Epidermal melanocyte (primary cell): Measurements from ENCODE around the gene RNASE4.
"Not testable (repeated sequence)": the region's sequence is repeated elsewhere in the genome, so short reads cannot be mapped to it uniquely, and the experiment has no call there.

Source experiments
- DNase-seq: peaks from one replicate; pipeline ENCODE4 v3.0.0; 2011; ENCODE audit warnings: low spot score; ENCODE audit not compliant: insufficient read length

The RNASE4 gene

GRCh38 chr14:20683891-20684661 lies at the start of gene RNASE4:
Gene RNASE4, plus strand, starts transcription at chr14:20684560. Its CDS starts 14,812 bp downstream, at chr14:20699372.
- no peak for DNase-seq

GRCh38 chr14:20641591-20641990 lies 42.8 kb upstream of the RNASE4 start, which contains the start of gene OR6S1:
Gene OR6S1, minus strand, starts transcription at chr14:20641691. Its CDS starts 0 bp downstream, at chr14:20641691.
- no peak for DNase-seq

GRCh38 chr14:20642182-20642581 lies 42.2 kb upstream of the RNASE4 start:
- DNase-seq: no peak

- not testable (repeated sequence) for DNase-seq
These were observed 41.6 kb upstream of the RNASE4 start for GRCh38 chr14:20642755-20643154.

GRCh38 chr14:20644520-20644919 lies 39.8 kb upstream of the RNASE4 start:
- DNase-seq: no peak

GRCh38 chr14:20645481-20645880 lies 38.9 kb upstream of the RNASE4 start:
- DNase-seq: no peak

GRCh38 chr14:20652996-20653975 lies 31.1 kb upstream of the RNASE4 start:
- no peak for DNase-seq

- DNase-seq: no peak
These were observed 28.5 kb upstream of the RNASE4 start for GRCh38 chr14:20655851-20656250.

GRCh38 chr14:20656274-20656673 lies 28.1 kb upstream of the RNASE4 start:
- no peak for DNase-seq

- no peak for DNase-seq
These were observed 26.8 kb upstream of the RNASE4 start for GRCh38 chr14:20657216-20658211.

GRCh38 chr14:20658246-20658645 lies 26.1 kb upstream of the RNASE4 start:
- DNase-seq: no peak

GRCh38 chr14:20659336-20659735 lies 25.0 kb upstream of the RNASE4 start:
- no peak for DNase-seq

GRCh38 chr14:20659813-20660395 lies 24.5 kb upstream of the RNASE4 start:
- no peak for DNase-seq

- DNase-seq: no peak
These were observed 23.2 kb upstream of the RNASE4 start for GRCh38 chr14:20661197-20661596.

- DNase-seq: no peak
These were observed 21.2 kb upstream of the RNASE4 start for GRCh38 chr14:20662968-20663732.

- not testable (repeated sequence) for DNase-seq
These were observed 17.9 kb upstream of the RNASE4 start for GRCh38 chr14:20666400-20666961.

GRCh38 chr14:20667957-20668356 lies 16.4 kb upstream of the RNASE4 start:
- no peak for DNase-seq

- DNase-seq: no peak
These were observed 15.4 kb upstream of the RNASE4 start for GRCh38 chr14:20668969-20669368.

GRCh38 chr14:20671597-20672283 lies 12.6 kb upstream of the RNASE4 start:
- peak; percentile 1 for DNase-seq
